ENCODE measurements around the gene AASS.

DNA sequence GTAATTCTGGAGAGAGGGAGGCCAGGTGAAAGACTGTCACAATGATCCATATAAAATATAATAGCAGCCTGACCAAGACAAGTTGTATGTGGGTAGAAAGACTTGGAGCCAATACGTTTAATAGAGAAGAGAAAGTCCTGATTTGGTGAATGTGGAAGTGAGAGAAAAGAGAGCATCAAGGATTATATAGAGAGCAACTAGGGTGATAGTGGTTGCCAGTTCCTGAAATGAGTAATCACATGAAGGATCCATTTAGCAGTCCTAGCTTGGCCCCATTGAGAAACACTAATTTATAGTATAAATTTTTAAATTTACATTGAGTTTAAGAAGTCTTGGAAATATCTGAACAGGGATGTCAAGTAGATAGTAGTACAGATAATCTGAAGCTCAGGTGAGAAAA is 74.0 kb downstream of the AASS start:
- TF ChIP-seq, protein P1, sequence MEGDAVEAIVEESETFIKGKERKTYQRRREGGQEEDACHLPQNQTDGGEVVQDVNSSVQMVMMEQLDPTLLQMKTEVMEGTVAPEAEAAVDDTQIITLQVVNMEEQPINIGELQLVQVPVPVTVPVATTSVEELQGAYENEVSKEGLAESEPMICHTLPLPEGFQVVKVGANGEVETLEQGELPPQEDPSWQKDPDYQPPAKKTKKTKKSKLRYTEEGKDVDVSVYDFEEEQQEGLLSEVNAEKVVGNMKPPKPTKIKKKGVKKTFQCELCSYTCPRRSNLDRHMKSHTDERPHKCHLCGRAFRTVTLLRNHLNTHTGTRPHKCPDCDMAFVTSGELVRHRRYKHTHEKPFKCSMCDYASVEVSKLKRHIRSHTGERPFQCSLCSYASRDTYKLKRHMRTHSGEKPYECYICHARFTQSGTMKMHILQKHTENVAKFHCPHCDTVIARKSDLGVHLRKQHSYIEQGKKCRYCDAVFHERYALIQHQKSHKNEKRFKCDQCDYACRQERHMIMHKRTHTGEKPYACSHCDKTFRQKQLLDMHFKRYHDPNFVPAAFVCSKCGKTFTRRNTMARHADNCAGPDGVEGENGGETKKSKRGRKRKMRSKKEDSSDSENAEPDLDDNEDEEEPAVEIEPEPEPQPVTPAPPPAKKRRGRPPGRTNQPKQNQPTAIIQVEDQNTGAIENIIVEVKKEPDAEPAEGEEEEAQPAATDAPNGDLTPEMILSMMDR (IDR thresholded peaks at IDR 0.05), result no peak
- TF ChIP-seq POLR2A (IDR thresholded peaks at IDR 0.05), result no peak
